Endothelial cell of umbilical vein (primary cell): ENCODE results near the gene ARHGAP15. TPM values are rescaled to one million over a fixed set of nuclear protein-coding genes. Genes with fewer than 3 reads are reported as not detected.

ENCODE experiments used
- BruUV-seq: library from RNA; stranded (reverse); fragments of 400-500 nt; replicated peaks from 2 replicates; lab custom pipeline; 2021; lab: Mats Ljungman, UMichigan
- CTCF ChIA-PET: fragments of 300-600, 350-600 bp; sonication (Branson Sonifier 250); formaldehyde crosslinking; loops from one replicate; lab custom pipeline; 2021; ENCODE audit warnings: antibody characterized with exemption, inconsistent platforms; lab: Charles Lee
- POLR2A ChIA-PET: fragments of 300-600, 350-600 bp; sonication (Branson Sonifier 250); formaldehyde crosslinking; loops from one replicate; lab custom pipeline; 2021; ENCODE audit warnings: antibody characterized with exemption, inconsistent platforms; lab: Charles Lee
- DNase-seq: peaks from one replicate; pipeline ENCODE4 v3.0.0-alpha.2; 2011; ENCODE audit warnings: low read depth, low spot score
- FAIRE-seq: peaks from 2 replicates; lab custom pipeline; 2011; peaks lifted over from hg19 to GRCh38; lab: Jason Lieb, UNC
- H2AFZ ChIP-seq: 2 replicates; pipeline ENCODE4 v1.6.0; 2012; ENCODE audit warnings: low read depth, low read length, control low read depth, inconsistent platforms
- H3K27ac ChIP-seq: 2 replicates; pipeline ENCODE4 v1.5.1; 2011; ENCODE audit warnings: low read depth, mild to moderate bottlenecking, control low read depth, low read length, moderate library complexity; ENCODE audit not compliant: insufficient read depth
- H3K27me3 ChIP-seq, 2 experiments: 2 replicates each; pipeline versions ENCODE4 v1.6.0 to v1.6.1; 2011; ENCODE audit warnings: low read length in 2 of 2, mixed read lengths in 1 of 2; ENCODE audit not compliant: control insufficient read depth in 2 of 2, insufficient read depth in 2 of 2
- H3K36me3 ChIP-seq, 2 experiments: 2 replicates in 1 of 2; 3 replicates in 1 of 2; pipeline ENCODE4 v1.5.1; 2011; ENCODE audit warnings: low read length in 2 of 2, mild to moderate bottlenecking in 1 of 2, moderate library complexity in 1 of 2; ENCODE audit not compliant: control insufficient read depth in 2 of 2, insufficient read depth in 2 of 2; ENCODE audit errors: extremely low read depth in 1 of 2
- H3K4me1 ChIP-seq: 3 replicates; pipeline ENCODE4 v1.5.1; 2011; ENCODE audit warnings: mild to moderate bottlenecking, low read length; ENCODE audit not compliant: control insufficient read depth, insufficient read depth; ENCODE audit errors: extremely low read depth
- H3K4me2 ChIP-seq: 2 replicates; pipeline ENCODE4 v1.6.1; 2011; ENCODE audit warnings: low read length, control low read depth, mixed read lengths; ENCODE audit not compliant: insufficient read depth
- H3K4me3 ChIP-seq, 3 experiments: fragments of 200-600 bp in 1 of 3; sonication (generic), shearing (Covaris generic) in 1 of 3; replicated peaks in 1 of 3; 2 replicates each; pipeline ENCODE4 v1.5.1; 2011 to 2016; ENCODE audit warnings: control low read depth in 3 of 3, low read length in 3 of 3, mild to moderate bottlenecking in 2 of 3, inconsistent platforms in 1 of 3, low read depth in 1 of 3, moderate library complexity in 1 of 3; ENCODE audit not compliant: insufficient read depth in 1 of 3
- H3K79me2 ChIP-seq: 2 replicates; pipeline ENCODE4 v1.6.0; 2012; ENCODE audit warnings: low read length, inconsistent platforms; ENCODE audit not compliant: control insufficient read depth, insufficient read depth
- H3K9ac ChIP-seq: replicated peaks from 2 replicates; pipeline ENCODE3; 2011; ENCODE audit warnings: low read length, control low read depth; ENCODE audit not compliant: insufficient read depth; ENCODE audit errors: extremely low read depth
- H3K9me1 ChIP-seq: replicated peaks from 3 replicates; pipeline ENCODE4 v1.6.0; 2011; ENCODE audit warnings: mild to moderate bottlenecking, low read length; ENCODE audit not compliant: control insufficient read depth, insufficient read depth; ENCODE audit errors: extremely low read depth
- H3K9me3 ChIP-seq: replicated peaks from 2 replicates; pipeline ENCODE4 v1.5.1; 2012; ENCODE audit warnings: low read length, inconsistent platforms; ENCODE audit not compliant: control insufficient read depth, insufficient read depth
- H4K20me1 ChIP-seq: replicated peaks from 2 replicates; pipeline ENCODE3; 2011; ENCODE audit warnings: mild to moderate bottlenecking, low read length; ENCODE audit not compliant: control insufficient read depth, insufficient read depth; ENCODE audit errors: extremely low read depth
- EZH2 ChIP-seq: IDR thresholded peaks from 2 replicates; pipeline ENCODE4 v1.6.1; 2012; ENCODE audit warnings: borderline replicate concordance, low read depth, mild to moderate bottlenecking, moderate library complexity, low read length, inconsistent platforms; ENCODE audit not compliant: severe bottlenecking
- FOS ChIP-seq: IDR thresholded peaks from 2 replicates; pipeline ENCODE4 v1.6.1; 2011; ENCODE audit warnings: mild to moderate bottlenecking, low read length, moderate library complexity, borderline replicate concordance; ENCODE audit not compliant: insufficient read depth
- POLR2A ChIP-seq: IDR thresholded peaks from 2 replicates; pipeline ENCODE4 v1.6.1; 2012; ENCODE audit warnings: low read depth, mild to moderate bottlenecking, control low read depth, low read length
- dilution Hi-C: fragments of 300-500 bp; cut with MboI; formaldehyde crosslinking; loops from one replicate; pipeline ENCODE4 v1.15.0; 2019; ENCODE audit warnings: low sequenced_read_pairs; ENCODE audit not compliant: extremely low pct_ligation_motif_present
- intact Hi-C: fragments of 100-400 bp; cut with micrococcal nuclease; formaldehyde crosslinking; loops from one replicate; pipeline ENCODE4 v1.10.0; 2022
- polyA plus RNA-seq, 4 experiments: library from polyadenylated mRNA; depleted of rRNA in 3 of 4; stranded (reverse) in 3 of 4; unstranded in 1 of 4; fragments of >200 nt; gene quantifications; 2 replicates each; pipeline versions ENCODE4 v1.2.1 to v1.2.3, GENCODE V29; 2011 to 2012; ENCODE audit warnings: missing spikeins in 1 of 4
- total RNA-seq: library from RNA; stranded (reverse); gene quantifications from 2 replicates; pipeline ENCODE4 v1.2.3, GENCODE V29; 2021
- TF ChIP-seq, protein P1 (sequence below): IDR thresholded peaks from 2 replicates; pipeline ENCODE4 v1.6.1; 2011; ENCODE audit not compliant: insufficient read depth, insufficient read length

The ARHGAP15 gene
- total and polyA plus RNA-seq, 2 donors (not counting 3 experiments of a cell fraction or from before 2014, with no cell fraction given) = not detected

DNA sequence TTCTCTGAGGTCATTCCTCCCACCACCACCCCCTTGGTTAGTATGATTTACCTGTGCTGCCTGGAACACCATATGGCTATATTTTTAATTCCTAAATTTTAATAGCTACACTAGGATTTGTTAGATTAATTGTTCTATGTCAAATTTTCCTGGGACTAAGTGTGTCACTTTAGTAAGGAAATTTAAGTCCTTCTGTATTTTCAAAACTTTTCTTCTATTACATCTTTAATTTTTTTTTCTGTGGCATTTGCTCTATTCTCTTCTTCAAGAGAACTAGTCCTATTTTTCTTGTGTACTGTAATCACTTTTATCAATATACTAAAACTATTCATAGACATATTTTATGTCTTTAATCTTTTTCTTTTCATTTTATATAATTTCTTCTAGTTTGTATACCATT is 456.9 kb downstream of the ARHGAP15 start:
- DNase-seq = no peak
- ChIA-PET POLR2A (no interaction called here), CTCF (no interaction called here)
- intact Hi-C loops (no loop called here), dilution Hi-C loops (no loop called here)
- H3K79me2 ChIP-seq = no peaks in the 10 kb centered on the region
- H3K4me3 ChIP-seq = no peak overlapping the region
- H3K4me1 ChIP-seq = no peaks in the 10 kb centered on the region
- H4K20me1 ChIP-seq = no peaks in the 10 kb centered on the region
- no peaks in the 10 kb centered on the region for H3K9me3 ChIP-seq
- BruUV-seq = no TSS peak
- H3K27me3 ChIP-seq = no peaks in the 10 kb centered on the region
- H2AFZ ChIP-seq = no peak overlapping the region
- no peak overlapping the region for H3K9ac ChIP-seq
- FAIRE-seq = no peak
- no peak overlapping the region for H3K4me2 ChIP-seq
- H3K9me1 ChIP-seq = no peaks in the 10 kb centered on the region
- H3K27ac ChIP-seq = no peak overlapping the region
- TF ChIP-seq POLR2A = no peak
- TF ChIP-seq EZH2 = no peak
- H3K36me3 ChIP-seq = no peaks in the 10 kb centered on the region

DNA sequence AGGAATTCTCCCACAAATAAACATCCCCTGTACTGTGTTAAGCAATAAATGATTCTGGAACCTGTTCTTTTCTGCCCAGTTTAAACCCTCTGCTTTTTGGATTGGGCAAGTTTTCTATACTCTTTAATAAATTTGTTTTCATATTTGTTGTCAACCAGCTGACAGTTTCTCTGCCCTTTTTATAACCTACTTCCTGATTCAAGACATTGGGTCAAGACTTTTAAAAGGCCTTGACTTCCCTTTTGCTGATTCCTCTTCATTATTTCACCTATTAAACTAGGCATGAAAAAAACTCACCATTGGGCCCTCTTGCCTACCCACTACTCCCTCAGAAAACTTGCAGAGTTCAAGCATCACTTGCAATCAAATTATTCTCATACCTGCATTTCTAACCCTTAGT is 459.5 kb downstream of the ARHGAP15 start:
- no peak for DNase-seq
- BruUV-seq = no TSS peak
- FAIRE-seq = no peak
- Histone ChIP-seq H3K9me1 (no peaks in the 10 kb centered on the region), H3K4me2 (no peak overlapping the region), H4K20me1 (no peaks in the 10 kb centered on the region), H3K79me2 (no peaks in the 10 kb centered on the region), H3K27ac (no peak overlapping the region), H3K4me1 (no peaks in the 10 kb centered on the region), H3K9me3 (no peaks in the 10 kb centered on the region), H3K4me3 (no peak overlapping the region), H3K9ac (no peak overlapping the region), H3K27me3 (no peaks in the 10 kb centered on the region), H3K36me3 (no peaks in the 10 kb centered on the region), H2AFZ (no peak overlapping the region)
- POLR2A ChIA-PET = no interaction called here
- intact Hi-C loops = no loop called here
- dilution Hi-C loops = no loop called here
- TF ChIP-seq EZH2 = no peak
- TF ChIP-seq, protein P1, sequence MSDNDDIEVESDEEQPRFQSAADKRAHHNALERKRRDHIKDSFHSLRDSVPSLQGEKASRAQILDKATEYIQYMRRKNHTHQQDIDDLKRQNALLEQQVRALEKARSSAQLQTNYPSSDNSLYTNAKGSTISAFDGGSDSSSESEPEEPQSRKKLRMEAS = no peak
- TF ChIP-seq FOS = no peak
- CTCF ChIA-PET = no interaction called here
